Liver (tissue), 9 donors: Measurements from ENCODE around the gene TMEM26. TPM values are rescaled to one million over a fixed set of nuclear protein-coding genes. Genes with fewer than 3 reads are reported as not detected.
A peak's percentile ranks its signal among the peaks of the same experiment; 100 is the strongest.

Source experiments
- DNase-seq: peaks from one replicate; pipeline ENCODE4 v3.0.0-alpha.2; 2017; ENCODE audit warnings: low spot score
- H3K27ac ChIP-seq, 2 donors: one replicate each; pipeline ENCODE4 v1.7.0; 2013; ENCODE audit warnings: inconsistent platforms in 2 of 2, low read length in 2 of 2, control low read depth in 1 of 2, low read depth in 1 of 2, mild to moderate bottlenecking in 1 of 2
- H3K27me3 ChIP-seq, 4 donors: one replicate each; pipeline versions ENCODE4 v1.6.1 to v1.7.0; 2013; ENCODE audit warnings: low read length in 3 of 4, inconsistent platforms in 1 of 4, mild to moderate bottlenecking in 1 of 4, moderate library complexity in 1 of 4; ENCODE audit not compliant: control insufficient read depth in 4 of 4, insufficient read depth in 4 of 4
- H3K36me3 ChIP-seq, 4 donors: one replicate each; pipeline versions ENCODE4 v1.6.1 to v1.7.0; 2013; ENCODE audit warnings: low read length in 3 of 4, mild to moderate bottlenecking in 3 of 4, low read depth in 1 of 4, moderate library complexity in 1 of 4; ENCODE audit not compliant: control insufficient read depth in 4 of 4, insufficient read depth in 3 of 4
- H3K4me1 ChIP-seq, 4 donors: one replicate each; pipeline versions ENCODE4 v1.6.1 to v1.7.0; 2013; ENCODE audit warnings: low read length in 3 of 4, mild to moderate bottlenecking in 3 of 4, moderate library complexity in 1 of 4; ENCODE audit not compliant: control insufficient read depth in 4 of 4, insufficient read depth in 4 of 4
- H3K4me3 ChIP-seq, 3 donors: one replicate each; pipeline versions ENCODE4 v1.6.1 to v1.7.0; 2013; ENCODE audit warnings: low read length in 3 of 3, control low read depth in 1 of 3, low read depth in 1 of 3, mild to moderate bottlenecking in 1 of 3
- H3K9ac ChIP-seq, 2 donors: one replicate each; pipeline ENCODE4 v1.7.0; 2013; ENCODE audit warnings: low read length in 2 of 2, mild to moderate bottlenecking in 2 of 2, moderate library complexity in 2 of 2, control low read depth in 1 of 2, low read depth in 1 of 2
- H3K9me3 ChIP-seq, 4 donors: one replicate each; pipeline versions ENCODE4 v1.6.1 to v1.7.0; 2013; ENCODE audit warnings: low read length in 3 of 4; ENCODE audit not compliant: control insufficient read depth in 4 of 4
- EGR1 ChIP-seq, 2 donors: IDR thresholded peaks; 2 replicates each; pipeline ENCODE4 v1.6.1; 2016 to 2018; ENCODE audit warnings: antibody characterized with exemption in 2 of 2, low read depth in 2 of 2
- FOXA1 ChIP-seq: IDR thresholded peaks from 2 replicates; pipeline ENCODE4 v1.6.1; 2016; ENCODE audit warnings: antibody characterized with exemption
- FOXA2 ChIP-seq: IDR thresholded peaks from 2 replicates; pipeline ENCODE4 v1.6.1; 2016; ENCODE audit warnings: antibody characterized with exemption
- GABPA ChIP-seq, 2 donors: IDR thresholded peaks in 1 of 2; conservative IDR thresholded peaks in 1 of 2; 2 replicates each; pipeline ENCODE4 v1.6.1; 2016; ENCODE audit warnings: antibody characterized with exemption in 2 of 2, mild to moderate bottlenecking in 1 of 2, moderate library complexity in 1 of 2
- HNF4A ChIP-seq, 2 donors: conservative IDR thresholded peaks; 2 replicates each; pipeline ENCODE4 v1.6.1; 2016; ENCODE audit warnings: antibody characterized with exemption in 2 of 2, mild to moderate bottlenecking in 2 of 2
- HNF4G ChIP-seq: IDR thresholded peaks from 2 replicates; pipeline ENCODE4 v1.6.1; 2016; ENCODE audit warnings: antibody characterized with exemption
- JUND ChIP-seq, 2 donors: IDR thresholded peaks; 2 replicates each; pipeline ENCODE4 v1.6.1; 2016; ENCODE audit warnings: antibody characterized with exemption in 2 of 2
- NR2F2 ChIP-seq: IDR thresholded peaks from 2 replicates; pipeline ENCODE4 v1.6.1; 2016; ENCODE audit warnings: antibody characterized with exemption
- RAD21 ChIP-seq, 2 donors: IDR thresholded peaks; 2 replicates each; pipeline ENCODE4 v1.6.1; 2016; ENCODE audit warnings: antibody characterized with exemption in 2 of 2, mild to moderate bottlenecking in 2 of 2
- RXRA ChIP-seq, 2 donors: IDR thresholded peaks; 2 replicates each; pipeline ENCODE4 v1.6.1; 2017 to 2018; ENCODE audit warnings: antibody characterized with exemption in 2 of 2, mild to moderate bottlenecking in 1 of 2
- SP1 ChIP-seq: IDR thresholded peaks from 2 replicates; pipeline ENCODE4 v1.6.1; 2018; ENCODE audit warnings: antibody characterized with exemption, mild to moderate bottlenecking
- TAF1 ChIP-seq: conservative IDR thresholded peaks from 2 replicates; pipeline ENCODE4 v1.6.1; 2016; ENCODE audit warnings: antibody characterized with exemption, mild to moderate bottlenecking
- YY1 ChIP-seq: IDR thresholded peaks from 2 replicates; pipeline ENCODE4 v1.6.1; 2016; ENCODE audit warnings: antibody characterized with exemption, mild to moderate bottlenecking
- WGBS: extraction: QIAGEN DNeasy Blood & Tissue Kit; methylation state at CpG from one replicate; pipeline ENCODE4 v1.1.7; 2013; 5-methylcytosine and 5-hydroxymethylcytosine counted together
- polyA plus RNA-seq, 2 donors: library from polyadenylated mRNA; stranded (reverse) in 1 of 2; unstranded in 1 of 2; fragments of 200-250 nt in 1 of 2; fragments of >200 nt in 1 of 2; fragmentation: Nextera tagmentation in 1 of 2; extraction: Ambion mirVana in 1 of 2; gene quantifications; one replicate each; pipeline versions ENCODE4 v1.2.1 to v1.2.3, GENCODE V29; 2013 to 2015
- total RNA-seq, 2 donors: library from RNA; depleted of rRNA; stranded (reverse); fragments of >200 nt; gene quantifications; one replicate each; pipeline ENCODE4 v1.2.3, GENCODE V29; 2014
- TF ChIP-seq, protein P1 (sequence below): IDR thresholded peaks from 2 replicates; pipeline ENCODE4 v1.6.1; 2016; ENCODE audit warnings: antibody characterized with exemption, mild to moderate bottlenecking
- TF ChIP-seq, protein P2 (sequence below): IDR thresholded peaks from 2 replicates; pipeline ENCODE4 v1.6.1; 2016; ENCODE audit warnings: antibody characterized with exemption
- TF ChIP-seq, protein P3 (sequence below): IDR thresholded peaks from 2 replicates; pipeline ENCODE4 v1.6.1; 2016; ENCODE audit warnings: antibody characterized with exemption
- TF ChIP-seq, protein P4 (sequence below): IDR thresholded peaks from 2 replicates; pipeline ENCODE4 v1.6.1; 2016; ENCODE audit warnings: antibody characterized with exemption
- TF ChIP-seq, protein P5 (sequence below): fragments of 150-350 bp; IDR thresholded peaks from 2 replicates; pipeline ENCODE4 v1.5.1; 2017; ENCODE audit warnings: improper control_type of control experiment, low read depth, low read length; ENCODE audit not compliant: missing input control
- donor health status: healthy.
- donor health status: healthy.
- donor health status: healthy.
- donor health status: healthy.
- donor health status: healthy.

TMEM26 gene
- total and polyA plus RNA-seq, 4 donors, result 0.31 to 5.5 (median 1.2) TPM

DNA sequence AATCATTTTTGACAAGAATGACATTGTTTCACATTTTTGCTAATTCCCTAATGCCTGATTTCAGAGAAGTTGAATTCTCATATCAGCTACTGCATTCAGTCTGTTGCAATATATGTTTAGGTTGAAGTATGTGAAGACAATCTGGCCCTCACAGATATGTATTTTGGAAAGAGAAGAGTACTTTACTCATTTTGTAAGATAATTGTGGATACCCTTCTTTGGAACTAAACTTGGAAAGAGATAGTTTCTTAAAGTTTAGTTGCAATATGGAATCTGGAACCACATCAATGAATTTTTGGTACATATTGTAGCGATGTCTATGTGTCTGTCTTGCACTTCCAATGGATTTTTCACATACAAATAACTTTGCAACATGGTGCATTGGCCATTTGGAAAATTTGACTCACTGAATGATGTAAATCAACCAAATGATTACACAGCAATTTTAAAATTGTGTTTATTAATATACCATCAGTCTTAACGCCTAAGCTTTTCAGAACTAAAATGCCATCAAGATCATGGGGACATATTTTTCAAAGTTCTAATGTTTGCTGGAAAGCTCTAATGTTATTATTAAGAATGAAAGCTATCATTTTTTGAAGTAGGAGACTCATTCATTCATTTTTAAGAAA, 39.3 kb upstream of the TMEM26 start:
- TF ChIP-seq RXRA (IDR thresholded peaks at IDR 0.05) (no peak), EGR1 (IDR thresholded peaks at IDR 0.05; ENCODE audit: low read depth in 2 of 2) (no peak)
- H3K9ac ChIP-seq, result no peak overlapping the region
- peaks cover 0 to 4% (median 0%) of the 10 kb centered on the region in 4 donors for H3K27me3 ChIP-seq
- no peak for DNase-seq
- no peak overlapping the region for H3K27ac ChIP-seq
- 92% methylated on average over 2 of the region's 2 CpGs for WGBS
- no peaks in the 10 kb centered on the region for H3K4me1 ChIP-seq
- no peaks in the 10 kb centered on the region for H3K9me3 ChIP-seq
- no peaks in the 10 kb centered on the region for H3K36me3 ChIP-seq
- no peak overlapping the region for H3K4me3 ChIP-seq

DNA sequence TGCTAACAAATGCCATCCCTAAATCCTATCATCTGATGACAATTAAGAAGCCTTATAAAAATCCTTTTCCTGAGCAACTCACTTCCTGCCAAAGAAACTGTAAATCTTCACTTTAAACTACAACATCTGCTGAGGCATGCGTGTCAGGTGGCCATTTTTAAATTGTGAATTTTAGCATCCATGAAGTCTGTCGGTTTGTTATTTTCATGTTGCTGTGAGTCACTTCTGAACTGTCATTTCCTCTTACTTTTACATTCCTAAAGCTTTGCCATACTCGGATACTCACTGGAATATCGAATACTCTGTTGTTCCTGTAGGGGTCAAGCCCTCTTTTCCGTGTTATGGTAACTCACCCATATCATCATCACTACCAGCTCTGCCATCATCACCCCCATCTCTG, 34.3 kb upstream of the TMEM26 start:
- Histone ChIP-seq H3K9me3 (no peaks in the 10 kb centered on the region), H3K4me3 (no peak overlapping the region), H3K4me1 (no peaks in the 10 kb centered on the region), H3K9ac (no peak overlapping the region), H3K27me3 (no peaks in the 10 kb centered on the region), H3K27ac (no peak overlapping the region), H3K36me3 (no peaks in the 10 kb centered on the region)
- DNase-seq, result no peak
- TF ChIP-seq JUND (IDR thresholded peaks at IDR 0.05) (no peak), HNF4G (no peak), NR2F2 (no peak), HNF4A (conservative IDR thresholded peaks at IDR 0.05) (no peak), RAD21 (IDR thresholded peaks at IDR 0.05) (no peak), SP1 (no peak), GABPA (IDR thresholded peaks at IDR 0.05 in 1 of 2, conservative IDR thresholded peaks at IDR 0.05 in 1 of 2) (no peak), FOXA2 (no peak)
- TF ChIP-seq, protein P1, sequence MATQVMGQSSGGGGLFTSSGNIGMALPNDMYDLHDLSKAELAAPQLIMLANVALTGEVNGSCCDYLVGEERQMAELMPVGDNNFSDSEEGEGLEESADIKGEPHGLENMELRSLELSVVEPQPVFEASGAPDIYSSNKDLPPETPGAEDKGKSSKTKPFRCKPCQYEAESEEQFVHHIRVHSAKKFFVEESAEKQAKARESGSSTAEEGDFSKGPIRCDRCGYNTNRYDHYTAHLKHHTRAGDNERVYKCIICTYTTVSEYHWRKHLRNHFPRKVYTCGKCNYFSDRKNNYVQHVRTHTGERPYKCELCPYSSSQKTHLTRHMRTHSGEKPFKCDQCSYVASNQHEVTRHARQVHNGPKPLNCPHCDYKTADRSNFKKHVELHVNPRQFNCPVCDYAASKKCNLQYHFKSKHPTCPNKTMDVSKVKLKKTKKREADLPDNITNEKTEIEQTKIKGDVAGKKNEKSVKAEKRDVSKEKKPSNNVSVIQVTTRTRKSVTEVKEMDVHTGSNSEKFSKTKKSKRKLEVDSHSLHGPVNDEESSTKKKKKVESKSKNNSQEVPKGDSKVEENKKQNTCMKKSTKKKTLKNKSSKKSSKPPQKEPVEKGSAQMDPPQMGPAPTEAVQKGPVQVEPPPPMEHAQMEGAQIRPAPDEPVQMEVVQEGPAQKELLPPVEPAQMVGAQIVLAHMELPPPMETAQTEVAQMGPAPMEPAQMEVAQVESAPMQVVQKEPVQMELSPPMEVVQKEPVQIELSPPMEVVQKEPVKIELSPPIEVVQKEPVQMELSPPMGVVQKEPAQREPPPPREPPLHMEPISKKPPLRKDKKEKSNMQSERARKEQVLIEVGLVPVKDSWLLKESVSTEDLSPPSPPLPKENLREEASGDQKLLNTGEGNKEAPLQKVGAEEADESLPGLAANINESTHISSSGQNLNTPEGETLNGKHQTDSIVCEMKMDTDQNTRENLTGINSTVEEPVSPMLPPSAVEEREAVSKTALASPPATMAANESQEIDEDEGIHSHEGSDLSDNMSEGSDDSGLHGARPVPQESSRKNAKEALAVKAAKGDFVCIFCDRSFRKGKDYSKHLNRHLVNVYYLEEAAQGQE, result no peak
- 73% methylated on average over 5 of the region's 5 CpGs for WGBS

DNA sequence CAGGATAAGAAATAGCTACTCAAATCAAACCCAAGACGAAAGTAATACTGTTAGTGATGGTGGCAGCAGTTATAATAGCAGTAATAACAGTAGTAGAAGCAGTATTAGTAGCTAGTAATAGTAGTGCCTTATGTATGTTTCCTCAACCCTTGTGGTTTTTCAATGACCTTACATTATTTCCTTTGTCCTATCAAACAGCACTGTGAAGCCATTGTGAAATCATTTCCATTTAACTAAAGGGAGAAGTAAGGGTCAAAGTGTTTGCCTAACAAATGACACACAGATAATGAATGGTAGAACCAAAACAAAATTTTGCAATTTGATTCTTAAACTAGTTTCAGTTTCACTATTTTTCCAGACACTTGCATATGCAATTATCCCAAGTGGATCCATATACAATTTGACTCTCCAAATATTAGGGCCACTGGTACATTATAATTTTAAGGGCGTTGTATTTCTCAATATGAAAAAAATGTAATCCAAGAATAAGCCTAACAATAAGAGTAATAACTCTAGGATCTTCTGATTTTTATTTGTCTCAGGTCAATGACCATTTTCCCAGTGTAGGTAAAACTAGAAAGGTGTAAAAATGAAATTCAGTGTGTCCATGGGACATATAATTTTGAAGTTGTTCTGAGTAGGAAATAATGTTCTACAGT, 33.7 kb upstream of the TMEM26 start:
- Histone ChIP-seq H3K9me3 (no peaks in the 10 kb centered on the region), H3K27ac (no peak overlapping the region), H3K4me1 (no peaks in the 10 kb centered on the region), H3K4me3 (no peak overlapping the region), H3K9ac (no peak overlapping the region), H3K36me3 (no peaks in the 10 kb centered on the region), H3K27me3 (no peaks in the 10 kb centered on the region)
- WGBS, result 75% methylated on average over 2 of the region's 2 CpGs
- no peak for DNase-seq
- TF ChIP-seq EGR1 (IDR thresholded peaks at IDR 0.05; ENCODE audit: low read depth in 2 of 2) (peak in 1 of 2 donors; percentile 54), SP1 (peak; percentile 49), HNF4A (conservative IDR thresholded peaks at IDR 0.05) (peak; percentile 45 to 66), FOXA1 (no peak), YY1 (no peak), JUND (IDR thresholded peaks at IDR 0.05) (peak in 1 of 2 donors; percentile 11), RAD21 (IDR thresholded peaks at IDR 0.05) (peak in 1 of 2 donors; percentile 16), RXRA (IDR thresholded peaks at IDR 0.05) (peak; percentile 25 to 77), TAF1 (no peak), NR2F2 (peak; percentile 32)
- TF ChIP-seq, protein P2, sequence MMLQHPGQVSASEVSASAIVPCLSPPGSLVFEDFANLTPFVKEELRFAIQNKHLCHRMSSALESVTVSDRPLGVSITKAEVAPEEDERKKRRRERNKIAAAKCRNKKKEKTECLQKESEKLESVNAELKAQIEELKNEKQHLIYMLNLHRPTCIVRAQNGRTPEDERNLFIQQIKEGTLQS, result no peak
- TF ChIP-seq, protein P3, sequence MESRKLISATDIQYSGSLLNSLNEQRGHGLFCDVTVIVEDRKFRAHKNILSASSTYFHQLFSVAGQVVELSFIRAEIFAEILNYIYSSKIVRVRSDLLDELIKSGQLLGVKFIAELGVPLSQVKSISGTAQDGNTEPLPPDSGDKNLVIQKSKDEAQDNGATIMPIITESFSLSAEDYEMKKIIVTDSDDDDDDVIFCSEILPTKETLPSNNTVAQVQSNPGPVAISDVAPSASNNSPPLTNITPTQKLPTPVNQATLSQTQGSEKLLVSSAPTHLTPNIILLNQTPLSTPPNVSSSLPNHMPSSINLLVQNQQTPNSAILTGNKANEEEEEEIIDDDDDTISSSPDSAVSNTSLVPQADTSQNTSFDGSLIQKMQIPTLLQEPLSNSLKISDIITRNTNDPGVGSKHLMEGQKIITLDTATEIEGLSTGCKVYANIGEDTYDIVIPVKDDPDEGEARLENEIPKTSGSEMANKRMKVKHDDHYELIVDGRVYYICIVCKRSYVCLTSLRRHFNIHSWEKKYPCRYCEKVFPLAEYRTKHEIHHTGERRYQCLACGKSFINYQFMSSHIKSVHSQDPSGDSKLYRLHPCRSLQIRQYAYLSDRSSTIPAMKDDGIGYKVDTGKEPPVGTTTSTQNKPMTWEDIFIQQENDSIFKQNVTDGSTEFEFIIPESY, result peak; percentile 44
- TF ChIP-seq, protein P4, sequence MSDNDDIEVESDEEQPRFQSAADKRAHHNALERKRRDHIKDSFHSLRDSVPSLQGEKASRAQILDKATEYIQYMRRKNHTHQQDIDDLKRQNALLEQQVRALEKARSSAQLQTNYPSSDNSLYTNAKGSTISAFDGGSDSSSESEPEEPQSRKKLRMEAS, result peak; percentile 44
- TF ChIP-seq, protein P5, sequence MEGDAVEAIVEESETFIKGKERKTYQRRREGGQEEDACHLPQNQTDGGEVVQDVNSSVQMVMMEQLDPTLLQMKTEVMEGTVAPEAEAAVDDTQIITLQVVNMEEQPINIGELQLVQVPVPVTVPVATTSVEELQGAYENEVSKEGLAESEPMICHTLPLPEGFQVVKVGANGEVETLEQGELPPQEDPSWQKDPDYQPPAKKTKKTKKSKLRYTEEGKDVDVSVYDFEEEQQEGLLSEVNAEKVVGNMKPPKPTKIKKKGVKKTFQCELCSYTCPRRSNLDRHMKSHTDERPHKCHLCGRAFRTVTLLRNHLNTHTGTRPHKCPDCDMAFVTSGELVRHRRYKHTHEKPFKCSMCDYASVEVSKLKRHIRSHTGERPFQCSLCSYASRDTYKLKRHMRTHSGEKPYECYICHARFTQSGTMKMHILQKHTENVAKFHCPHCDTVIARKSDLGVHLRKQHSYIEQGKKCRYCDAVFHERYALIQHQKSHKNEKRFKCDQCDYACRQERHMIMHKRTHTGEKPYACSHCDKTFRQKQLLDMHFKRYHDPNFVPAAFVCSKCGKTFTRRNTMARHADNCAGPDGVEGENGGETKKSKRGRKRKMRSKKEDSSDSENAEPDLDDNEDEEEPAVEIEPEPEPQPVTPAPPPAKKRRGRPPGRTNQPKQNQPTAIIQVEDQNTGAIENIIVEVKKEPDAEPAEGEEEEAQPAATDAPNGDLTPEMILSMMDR, result no peak
